ENCODE data around the gene TRMT11. TPM values are rescaled to one million over a fixed set of nuclear protein-coding genes. Genes with fewer than 3 reads are reported as not detected.
"Not testable (repeated sequence)": the region's sequence is repeated elsewhere in the genome, so short reads cannot be mapped to it uniquely, and the experiment has no call there.

TRMT11 gene
- total RNA-seq, 1 donor from 2014 or later, result 27.2 TPM

DNA sequence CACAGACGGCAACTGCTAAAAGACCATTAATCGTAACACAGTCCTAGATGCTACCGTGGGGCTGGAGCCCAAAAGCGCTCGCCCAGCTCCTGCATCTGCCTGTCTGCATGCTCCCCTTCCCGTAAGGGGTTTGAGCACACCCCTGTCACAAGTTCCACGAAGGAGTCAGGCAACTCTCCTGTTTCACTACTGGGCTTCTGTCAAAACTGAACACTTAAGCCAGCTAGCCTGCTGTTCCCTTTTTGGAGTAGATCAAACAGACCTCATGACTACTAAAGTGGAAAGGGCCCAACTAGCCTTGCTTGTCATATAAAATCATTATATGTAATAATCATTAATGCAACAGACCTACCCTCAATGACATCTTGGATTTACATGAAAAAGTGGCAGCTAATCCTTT is 61.3 kb downstream of the TRMT11 start:
- DNase-seq (ENCODE audit: low read depth), result no peak

DNA sequence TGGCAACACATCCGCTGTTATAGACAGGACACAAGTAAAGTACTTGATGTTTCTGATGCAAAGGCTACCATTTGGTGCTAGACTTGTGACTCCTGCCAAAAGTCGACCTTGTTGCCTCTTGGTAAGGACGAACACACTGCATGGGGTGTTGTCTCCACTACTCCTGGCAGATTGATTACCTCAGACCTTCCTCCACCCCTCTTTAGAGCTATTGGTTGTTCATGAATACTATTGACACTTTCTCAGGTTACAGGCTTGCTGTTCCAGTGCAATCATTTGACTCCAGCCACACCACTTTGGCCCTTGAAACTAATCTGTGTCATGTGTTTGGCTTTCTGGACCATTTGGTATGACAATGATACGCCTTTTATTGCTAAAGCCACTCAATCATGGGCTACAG is 62.3 kb downstream of the TRMT11 start:
- no peak for DNase-seq (ENCODE audit: low read depth)

DNA sequence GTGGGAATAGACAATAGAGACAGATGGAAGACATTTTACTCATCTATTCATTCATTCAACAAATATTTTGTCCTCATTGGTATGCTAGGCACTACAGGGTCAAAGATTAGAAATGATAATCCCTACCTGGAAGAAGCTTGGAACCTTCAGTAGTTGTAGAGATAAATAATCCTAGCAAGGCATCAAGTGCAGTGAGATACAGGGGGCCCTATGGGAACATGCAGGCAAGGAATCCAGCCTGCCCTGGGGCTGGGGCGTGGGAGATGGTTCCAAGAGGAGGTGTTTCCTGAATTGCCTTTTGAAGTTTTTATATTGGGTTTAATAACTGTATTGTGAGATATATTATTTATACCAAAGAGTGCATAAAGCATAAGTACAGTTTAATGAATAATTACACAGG is 64.5 kb downstream of the TRMT11 start:
- no peak for DNase-seq (ENCODE audit: low read depth)

DNA sequence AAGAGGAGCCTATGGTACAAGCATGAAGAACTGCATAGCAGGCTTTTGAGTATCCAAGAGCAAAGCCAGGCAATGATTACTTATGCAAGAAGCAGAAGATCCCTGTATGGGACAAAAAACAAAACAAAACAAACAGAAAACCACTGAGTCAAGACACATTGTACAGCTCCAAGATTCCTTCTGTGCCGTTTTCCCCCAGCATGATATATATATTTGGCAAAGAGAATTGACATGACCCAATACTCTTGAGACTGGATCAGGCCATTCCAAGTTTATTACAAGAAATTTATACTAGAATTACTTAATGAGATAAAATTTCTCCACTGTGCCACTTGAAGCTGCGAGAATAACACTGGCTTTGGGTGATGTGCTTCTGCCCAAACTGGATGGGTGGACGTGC is 65.5 kb downstream of the TRMT11 start:
- no peak for DNase-seq (ENCODE audit: low read depth)

DNA sequence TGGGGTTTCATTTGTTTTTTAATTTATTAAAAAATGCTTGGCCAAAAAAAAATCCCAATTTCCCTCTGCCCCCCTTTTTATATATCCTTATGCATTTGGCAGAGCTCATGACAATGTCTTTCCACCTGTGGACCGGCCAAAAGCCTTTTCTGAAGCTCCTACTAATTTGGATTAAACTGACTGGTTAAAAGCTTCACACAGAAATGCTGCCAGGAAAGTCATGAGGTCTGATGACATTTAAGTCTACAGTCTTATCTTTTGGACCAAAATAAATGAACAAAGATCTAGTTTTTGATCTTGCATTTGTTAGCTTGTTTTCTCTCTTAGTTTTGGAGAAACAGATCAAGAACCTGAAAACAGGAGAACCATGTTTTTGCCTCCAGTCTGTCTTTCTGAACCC is 66.1 kb downstream of the TRMT11 start:
- DNase-seq (ENCODE audit: low read depth), result no peak

DNA sequence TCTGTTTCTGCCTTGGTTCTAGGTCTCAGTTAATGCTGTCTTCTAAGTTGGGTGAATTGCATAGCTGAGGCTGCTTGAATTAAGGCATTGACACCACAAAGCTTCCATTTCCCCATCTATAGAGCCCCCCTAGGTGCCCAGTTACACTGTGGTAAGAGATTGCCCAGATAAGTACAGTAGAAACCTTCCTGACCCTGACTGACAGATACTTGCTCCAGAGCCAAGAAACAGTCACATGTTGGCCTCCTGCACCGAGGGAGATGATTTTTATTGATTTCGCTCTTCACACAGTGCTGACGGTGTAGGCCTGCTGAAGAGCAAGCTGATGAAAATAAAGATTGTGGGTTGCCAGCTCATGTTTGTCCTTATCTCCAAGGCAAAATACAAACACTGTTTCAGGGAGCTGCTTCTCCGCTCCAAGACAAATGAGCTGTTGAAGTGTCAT is 67.9 kb downstream of the TRMT11 start:
- DNase-seq (ENCODE audit: low read depth), result no peak

DNA sequence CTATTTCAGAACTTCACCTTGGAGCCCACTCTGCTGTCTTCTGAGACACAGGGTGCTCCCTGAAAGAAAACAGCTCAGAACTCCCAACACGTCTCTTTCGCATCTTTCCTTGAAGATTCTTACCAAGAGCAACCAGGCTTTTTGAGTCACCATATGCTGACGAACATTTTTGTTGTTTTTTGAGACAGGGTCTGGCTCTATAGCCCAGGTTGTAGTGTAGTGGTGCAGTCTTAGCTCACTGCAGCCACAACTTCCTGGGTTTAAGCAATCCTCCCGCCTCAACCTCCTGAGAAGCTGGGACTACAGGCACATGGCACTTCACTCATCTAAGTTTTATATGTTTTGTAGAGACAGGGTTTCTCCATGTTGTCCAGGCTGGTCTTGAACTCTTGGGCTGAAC is 68.5 kb downstream of the TRMT11 start:
- DNase-seq (ENCODE audit: low read depth), result no peak

DNA sequence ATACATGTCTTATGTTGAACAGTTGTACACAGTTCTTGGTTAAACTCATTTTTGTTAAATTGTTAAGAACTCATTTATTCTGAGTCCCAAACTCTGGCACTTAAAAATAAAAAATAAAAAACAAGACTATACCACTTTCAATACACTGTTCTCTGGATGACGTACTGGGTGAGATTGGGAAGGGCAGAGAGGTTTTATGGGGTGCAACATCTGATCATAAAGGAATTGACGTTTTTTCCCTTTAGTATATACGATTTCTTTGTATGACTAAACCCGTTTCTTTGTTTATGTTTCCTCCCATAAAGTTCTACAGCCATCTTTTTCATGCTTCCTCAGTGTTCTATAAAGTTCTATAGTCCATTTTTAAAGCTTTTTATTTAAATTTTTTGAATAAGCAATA is 69.1 kb downstream of the TRMT11 start:
- DNase-seq (ENCODE audit: low read depth), result no peak

DNA sequence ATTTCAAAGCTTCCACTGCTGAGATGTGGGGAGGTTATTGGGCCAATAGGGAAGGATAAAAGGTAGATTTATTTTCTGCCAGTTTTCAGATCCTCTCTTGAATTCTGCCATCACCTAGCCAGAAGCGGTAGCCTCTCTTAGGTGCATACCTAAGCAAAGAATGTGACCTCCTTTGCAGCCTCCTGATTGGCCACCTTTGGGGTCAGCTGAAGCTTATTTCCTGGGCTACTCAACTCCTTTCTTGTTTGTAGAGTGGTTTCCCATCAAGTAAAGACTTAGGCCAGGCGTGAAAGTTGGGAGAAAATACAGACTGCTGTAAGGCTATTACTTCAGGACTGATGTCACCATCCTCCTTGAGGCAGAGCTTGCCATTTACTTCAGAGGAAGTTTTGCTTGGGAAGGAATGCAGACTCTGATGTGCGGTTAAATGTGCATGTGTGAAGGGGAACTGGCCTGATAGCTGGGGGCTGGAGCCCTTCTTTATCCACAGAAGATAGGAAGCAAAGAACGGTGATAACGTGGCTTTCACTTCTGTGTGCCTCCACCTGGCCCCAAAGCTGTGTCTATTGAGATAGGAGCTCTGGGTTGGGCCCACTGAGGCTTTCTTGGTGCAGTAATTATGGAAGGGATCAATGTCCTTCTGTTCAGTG is 70.1 kb downstream of the TRMT11 start:
- no peak for DNase-seq (ENCODE audit: low read depth)

DNA sequence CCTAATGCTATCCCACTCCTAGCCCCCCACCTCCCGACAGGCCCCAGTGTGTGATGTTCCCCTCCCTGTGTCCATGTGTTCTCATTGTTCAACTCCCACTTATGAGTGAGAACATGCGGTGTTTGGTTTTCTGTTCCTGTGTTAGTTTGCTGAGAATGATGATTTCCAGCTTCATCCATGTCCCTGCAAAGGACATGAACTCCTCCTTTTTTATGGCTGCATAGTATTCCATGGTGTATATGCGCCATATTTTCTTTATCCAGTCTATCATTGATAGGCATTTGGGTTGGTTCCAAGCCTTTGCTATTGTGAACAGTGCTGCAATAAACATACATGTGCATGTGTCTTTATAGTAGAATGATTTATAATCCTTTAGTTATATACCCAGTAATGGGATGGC is 71.7 kb downstream of the TRMT11 start:
- DNase-seq (ENCODE audit: low read depth), result not testable (repeated sequence)

DNA sequence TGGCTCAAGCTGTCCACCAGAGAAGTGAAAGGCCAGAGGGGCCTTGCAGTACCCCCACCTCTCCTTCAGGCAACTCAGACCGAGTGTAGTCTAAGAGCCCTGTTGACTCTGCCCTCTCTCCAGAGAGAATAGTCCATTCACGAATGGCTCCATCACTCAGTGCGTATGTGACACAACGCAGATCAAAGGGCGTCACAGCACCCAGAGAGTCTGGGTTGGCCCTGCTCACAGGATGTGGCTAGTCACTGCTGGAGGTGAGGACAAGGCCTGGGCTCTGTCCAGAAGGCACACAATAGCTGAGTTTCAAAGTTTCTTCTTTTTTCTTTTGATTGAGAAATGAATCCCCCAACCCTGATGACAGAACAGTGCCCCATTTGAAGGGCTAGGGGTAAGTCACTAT is 74.1 kb downstream of the TRMT11 start:
- DNase-seq (ENCODE audit: low read depth), result no peak

DNA sequence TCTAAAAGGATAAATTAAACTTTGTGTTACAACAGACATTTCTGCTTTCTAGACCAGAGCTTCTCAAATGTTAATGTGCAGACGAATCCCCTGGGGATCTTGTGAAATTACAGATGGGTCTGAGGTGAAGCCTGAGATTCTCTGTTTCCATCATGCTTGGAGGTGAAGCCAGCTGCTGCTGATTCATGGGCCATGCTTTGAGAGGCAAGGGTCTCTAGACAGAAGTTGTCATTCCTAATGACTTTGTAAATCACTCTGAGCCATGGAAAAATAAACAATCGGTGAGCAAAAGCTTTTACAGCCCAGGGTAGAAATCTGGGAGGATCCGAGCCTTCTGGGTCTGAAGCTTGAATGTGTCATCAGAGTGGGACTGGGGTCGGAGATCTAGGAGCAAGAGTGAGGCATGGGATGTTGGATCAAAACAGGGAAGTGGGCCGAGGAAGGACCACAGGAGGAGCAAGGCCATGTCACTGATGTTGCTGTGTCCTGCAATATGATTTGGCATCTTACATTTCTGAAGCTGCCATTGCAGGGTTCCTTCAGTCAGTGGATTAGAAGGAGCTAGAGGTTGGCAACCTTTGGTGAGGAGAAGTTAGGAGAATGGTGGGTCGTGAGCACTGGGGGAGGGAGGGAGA is 77.3 kb downstream of the TRMT11 start:
- no peak for DNase-seq (ENCODE audit: low read depth)

DNA sequence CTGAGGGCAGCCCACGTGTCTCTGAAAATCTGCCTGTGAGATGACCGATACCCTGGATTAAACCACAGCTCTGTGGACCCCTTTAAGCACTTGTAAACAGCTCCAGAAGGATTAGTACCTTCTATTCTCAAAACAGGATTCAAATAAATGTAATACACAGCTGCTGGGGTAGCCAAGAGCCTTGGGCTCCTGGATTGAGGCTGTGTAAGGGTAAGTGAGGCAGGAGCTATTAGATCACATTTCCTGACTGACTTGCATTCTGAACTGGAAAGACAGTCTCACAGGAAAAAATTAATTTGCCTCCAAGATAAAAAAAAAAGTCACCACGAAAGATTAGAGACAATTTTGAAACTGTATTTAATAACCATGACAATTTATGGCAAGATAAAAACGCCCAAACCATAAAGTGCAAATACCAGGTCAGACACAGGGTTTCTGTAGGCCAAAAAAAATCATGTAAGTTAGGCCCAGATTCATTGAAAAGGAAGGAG is 78.0 kb downstream of the TRMT11 start:
- DNase-seq (ENCODE audit: low read depth), result no peak

DNA sequence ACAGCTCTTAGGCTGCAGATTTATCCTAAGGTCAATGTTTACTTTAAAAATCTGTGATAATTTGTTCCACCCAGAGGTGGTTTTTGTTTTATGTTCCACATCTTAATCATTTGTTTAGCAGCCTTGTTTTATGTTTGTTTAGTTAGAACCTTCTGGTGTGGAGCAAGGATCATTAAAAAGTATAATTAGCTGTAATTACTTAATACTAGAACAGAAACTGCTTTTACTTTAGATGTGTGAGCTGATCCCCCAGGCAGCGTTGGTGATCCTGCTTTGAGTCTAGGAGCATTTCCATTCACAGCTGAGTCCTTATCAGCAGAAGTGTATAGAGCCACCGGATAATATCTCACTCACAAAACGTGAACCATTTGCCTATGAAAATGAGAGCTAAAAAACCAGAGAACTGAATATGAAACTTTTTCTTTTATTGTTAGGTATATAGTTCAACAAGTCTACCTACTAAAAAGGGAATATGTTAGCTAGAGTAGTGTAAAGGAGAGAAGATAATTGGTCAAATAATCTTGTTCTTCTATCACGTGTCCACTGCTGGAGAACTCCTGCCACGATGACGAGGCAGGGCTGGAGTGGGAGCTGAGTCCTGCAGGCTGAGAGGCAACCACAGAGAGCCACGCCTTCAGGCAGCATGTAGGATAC is 78.5 kb downstream of the TRMT11 start:
- peak; percentile 66 for DNase-seq (ENCODE audit: low read depth)

DNA sequence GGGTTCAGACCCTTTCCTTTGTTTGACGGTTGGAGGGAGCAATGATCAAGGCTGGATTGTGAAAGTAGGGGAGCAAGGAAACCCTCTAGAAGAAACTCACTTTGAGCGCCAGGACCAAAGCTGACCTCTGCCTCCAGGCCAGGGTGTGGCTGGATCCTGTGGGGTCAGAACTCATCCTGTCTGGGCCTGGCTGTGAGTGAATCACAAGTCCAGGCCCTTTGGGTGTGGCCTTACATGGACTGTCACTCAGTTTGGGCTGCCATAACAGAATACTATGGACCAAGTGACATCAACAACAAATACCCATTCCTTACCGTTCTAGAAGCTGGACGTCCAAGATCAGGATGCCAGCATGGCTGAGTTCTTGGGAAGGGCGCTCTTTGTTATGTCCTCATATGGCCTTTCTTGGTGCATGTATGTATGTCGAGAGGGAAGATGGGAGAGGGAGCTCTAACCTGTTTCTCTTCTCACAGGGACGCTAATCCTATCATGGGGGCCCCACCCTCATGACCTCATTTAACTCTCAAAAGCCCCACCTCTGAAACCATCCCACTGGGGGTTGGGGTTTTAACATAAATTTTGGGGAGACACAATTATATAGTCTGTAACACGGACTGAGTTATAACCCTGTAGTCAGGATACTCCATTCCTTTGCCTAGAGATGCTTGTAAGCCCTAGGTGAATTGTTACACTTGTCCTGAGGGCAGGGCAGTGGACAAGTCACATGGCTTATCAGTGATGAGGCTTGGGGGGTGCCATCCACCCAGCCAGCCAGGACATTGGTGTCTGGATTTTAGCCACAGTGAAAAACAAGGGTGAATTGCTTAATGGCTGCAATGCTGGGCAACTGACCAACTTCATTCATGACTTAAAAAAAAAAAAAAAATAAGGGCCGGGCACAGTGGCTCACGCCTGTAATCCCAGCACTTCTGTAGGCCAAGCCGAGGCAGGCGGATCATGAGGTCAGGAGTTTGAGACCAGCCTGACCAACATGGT is 80.0 kb downstream of the TRMT11 start:
- DNase-seq (ENCODE audit: low read depth), result no peak

DNA sequence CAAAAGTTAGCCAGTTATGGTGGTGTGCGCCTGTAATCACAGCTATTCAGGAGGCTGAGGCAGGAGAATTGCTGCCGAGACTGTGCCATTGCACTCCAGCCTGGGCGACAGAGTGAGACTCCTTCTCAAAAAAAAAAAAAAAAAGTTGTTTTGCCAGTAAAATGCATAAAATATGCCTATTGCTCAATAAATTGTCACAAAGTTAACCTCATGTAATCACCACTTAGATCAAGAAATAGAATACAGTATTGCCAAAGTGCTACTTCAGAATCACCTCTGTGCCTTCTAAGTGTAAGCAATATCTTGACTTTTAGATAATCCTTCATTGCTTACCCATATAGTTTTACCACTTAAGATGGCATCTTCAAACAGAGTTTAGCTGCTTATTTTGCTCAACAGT is 80.7 kb downstream of the TRMT11 start:
- DNase-seq (ENCODE audit: low read depth), result no peak

DNA sequence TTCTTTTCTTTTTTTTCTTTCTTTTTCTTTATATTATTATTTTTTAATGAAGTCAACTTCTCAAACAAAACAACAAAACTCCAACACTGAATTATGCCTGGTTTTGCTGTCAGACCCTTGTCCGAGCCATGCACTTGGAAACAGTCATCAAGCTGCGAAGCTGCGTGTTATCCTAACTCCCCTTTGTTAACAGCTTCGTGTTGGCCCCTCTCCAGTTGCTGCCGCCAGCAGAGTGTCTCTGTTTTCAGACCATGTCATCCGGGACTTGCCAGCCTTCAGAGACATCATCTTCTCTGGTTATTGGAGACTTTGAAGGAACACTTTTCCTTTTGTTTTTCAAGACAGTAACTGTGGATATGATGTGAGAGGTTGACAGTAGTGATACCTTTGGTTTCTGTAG is 83.1 kb downstream of the TRMT11 start:
- no peak for DNase-seq (ENCODE audit: low read depth)

DNA sequence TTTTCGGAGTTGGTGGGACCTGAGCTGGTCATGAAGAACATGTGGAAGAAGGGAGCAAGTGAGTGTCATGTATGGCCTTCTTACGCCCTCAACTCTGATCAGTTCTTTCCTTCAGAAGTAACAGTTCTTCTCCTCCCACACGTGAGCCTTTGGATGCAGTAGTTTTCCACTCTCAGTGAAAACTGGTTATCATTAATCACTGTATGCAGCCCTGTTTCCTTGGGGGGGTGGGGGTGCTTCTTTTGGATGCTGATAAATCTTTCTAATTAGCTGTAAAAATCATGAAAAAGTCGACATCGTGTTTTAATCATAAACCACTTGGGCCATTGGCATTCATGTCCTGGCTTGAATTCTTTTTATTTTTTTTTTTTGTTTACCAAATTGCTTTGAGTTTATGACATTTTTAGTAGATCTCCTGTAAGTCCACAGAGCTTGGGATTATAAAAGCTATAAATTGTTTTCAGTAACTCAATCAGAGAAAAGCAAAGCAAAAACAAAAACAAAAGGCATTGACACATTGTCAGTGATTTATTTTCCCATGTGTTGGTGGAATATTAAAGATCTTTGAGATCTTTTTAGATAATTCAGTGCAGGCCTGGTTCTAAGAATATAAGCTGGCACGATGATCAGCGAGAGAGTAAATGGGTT is 84.8 kb downstream of the TRMT11 start:
- DNase-seq (ENCODE audit: low read depth), result no peak

DNA sequence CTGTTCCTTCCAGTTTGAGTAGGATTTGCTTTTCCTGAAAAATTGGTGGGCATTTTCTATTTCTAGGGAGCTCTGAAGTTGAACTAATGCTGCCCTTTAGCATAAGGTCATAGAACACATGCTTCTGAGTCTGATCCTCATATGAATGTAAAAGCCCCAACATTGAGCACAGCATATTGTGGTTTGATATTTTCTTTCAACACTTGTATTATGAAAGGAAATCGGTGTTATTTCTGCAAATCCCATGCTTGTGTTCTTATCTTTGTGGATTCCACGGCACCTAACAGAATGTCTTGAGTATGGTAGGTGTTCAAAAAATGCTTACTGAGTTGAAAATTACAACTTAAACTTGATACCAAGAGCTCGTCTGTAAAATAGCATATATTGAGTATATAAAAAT is 85.8 kb downstream of the TRMT11 start:
- DNase-seq (ENCODE audit: low read depth), result no peak

DNA sequence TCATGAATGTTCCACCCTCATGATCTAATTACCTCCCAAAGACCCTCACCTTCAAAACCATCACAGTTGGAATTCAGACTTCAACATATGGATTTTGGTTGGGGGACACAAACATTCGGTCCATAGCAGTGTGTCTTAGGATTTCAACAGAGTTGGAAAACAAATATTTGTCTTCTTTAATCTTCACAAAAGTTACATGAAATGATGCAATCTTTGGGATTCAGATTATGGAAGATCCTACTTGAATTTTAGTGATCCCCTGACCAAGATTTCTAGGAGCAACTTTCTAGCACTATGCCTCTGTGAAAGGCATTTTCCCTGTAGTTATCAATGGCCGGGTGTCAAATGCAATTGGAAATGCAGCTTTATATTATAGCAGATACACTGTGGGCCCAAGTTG is 86.5 kb downstream of the TRMT11 start:
- no peak for DNase-seq (ENCODE audit: low read depth)

DNA sequence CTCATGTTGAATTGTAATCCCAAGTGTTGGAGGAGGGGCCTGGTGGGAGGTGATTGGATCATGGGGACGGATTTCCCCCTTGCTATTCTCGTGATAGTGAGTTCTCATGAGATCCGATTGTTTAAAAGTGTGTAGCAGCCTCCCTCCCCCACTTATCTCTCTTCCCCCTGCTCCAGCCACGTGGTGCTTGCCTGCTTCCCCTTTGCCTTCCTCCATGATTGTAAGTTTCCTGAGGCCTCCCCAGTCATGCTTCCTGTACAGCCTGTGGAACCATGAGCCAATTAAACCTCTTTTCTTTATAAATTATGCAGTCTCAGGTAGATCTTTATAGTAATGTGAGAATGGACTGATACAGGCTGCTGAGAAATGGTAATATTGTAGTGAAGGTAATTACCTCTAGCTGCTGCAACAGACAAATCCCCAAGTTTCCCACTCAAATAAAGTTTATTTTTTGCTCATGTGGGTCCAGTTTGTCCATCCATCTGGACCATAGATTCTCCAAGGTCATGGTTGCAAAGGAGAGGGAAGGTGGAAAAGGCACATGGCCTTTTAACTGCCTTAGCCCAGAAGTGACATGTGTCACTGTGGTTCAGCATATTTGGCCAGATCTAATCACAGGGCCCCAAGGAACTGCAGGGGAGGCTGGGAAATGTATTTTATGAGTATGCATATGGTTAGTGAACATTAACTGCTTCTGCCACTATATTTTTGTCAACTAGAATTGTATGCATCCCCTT is 89.2 kb downstream of the TRMT11 start:
- no peak for DNase-seq (ENCODE audit: low read depth)

Measured in renal cortical epithelial cell (primary cell).